Hepatocyte (in vitro differentiated cells): Measurements from ENCODE around the gene CAPN2.

ENCODE experiments used
- EZH2 ChIP-seq: fragments of 200-600 bp; sonication (generic); IDR thresholded peaks from 2 replicates; pipeline ENCODE4 v1.6.1; 2016; ENCODE audit warnings: antibody characterized with exemption, mild to moderate bottlenecking, borderline replicate concordance
- TF ChIP-seq, protein P1 (sequence below): fragments of 200-600 bp; sonication (generic); IDR thresholded peaks from 2 replicates; pipeline ENCODE4 v1.5.1; 2016; ENCODE audit warnings: antibody characterized with exemption, mild to moderate bottlenecking; ENCODE audit not compliant: poor library complexity

DNA sequence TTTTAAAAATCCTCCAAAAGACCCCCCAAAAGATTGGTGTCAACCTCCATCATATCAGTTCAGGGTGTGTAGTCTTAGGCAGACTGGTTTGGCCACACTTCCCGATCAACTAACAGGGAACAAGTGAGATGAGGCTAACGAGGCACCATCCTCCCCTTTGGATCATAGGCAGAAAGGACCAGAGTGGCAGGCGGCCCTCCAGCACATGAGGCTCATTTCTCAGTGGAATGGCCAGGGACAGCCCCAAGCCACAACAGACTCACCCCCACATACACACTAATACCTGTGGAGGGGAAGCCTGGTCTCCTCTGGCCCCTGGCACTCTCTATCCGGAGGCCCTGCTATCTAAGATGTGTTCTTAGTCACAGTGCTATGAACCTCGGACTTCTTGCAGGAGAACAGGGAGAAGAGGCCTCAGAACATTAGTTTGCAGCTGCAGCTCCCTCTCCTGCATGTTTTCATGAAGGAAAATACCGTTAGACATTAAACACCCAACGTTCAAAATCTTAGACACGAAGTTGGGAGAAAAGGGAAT is 17.3 kb upstream of the CAPN2 start:
- TF ChIP-seq, protein P1, sequence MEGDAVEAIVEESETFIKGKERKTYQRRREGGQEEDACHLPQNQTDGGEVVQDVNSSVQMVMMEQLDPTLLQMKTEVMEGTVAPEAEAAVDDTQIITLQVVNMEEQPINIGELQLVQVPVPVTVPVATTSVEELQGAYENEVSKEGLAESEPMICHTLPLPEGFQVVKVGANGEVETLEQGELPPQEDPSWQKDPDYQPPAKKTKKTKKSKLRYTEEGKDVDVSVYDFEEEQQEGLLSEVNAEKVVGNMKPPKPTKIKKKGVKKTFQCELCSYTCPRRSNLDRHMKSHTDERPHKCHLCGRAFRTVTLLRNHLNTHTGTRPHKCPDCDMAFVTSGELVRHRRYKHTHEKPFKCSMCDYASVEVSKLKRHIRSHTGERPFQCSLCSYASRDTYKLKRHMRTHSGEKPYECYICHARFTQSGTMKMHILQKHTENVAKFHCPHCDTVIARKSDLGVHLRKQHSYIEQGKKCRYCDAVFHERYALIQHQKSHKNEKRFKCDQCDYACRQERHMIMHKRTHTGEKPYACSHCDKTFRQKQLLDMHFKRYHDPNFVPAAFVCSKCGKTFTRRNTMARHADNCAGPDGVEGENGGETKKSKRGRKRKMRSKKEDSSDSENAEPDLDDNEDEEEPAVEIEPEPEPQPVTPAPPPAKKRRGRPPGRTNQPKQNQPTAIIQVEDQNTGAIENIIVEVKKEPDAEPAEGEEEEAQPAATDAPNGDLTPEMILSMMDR, result no peak
- no peak for TF ChIP-seq EZH2
